ENCODE results near the gene GCHFR.

GCHFR gene

GRCh38 chr15:40759961-40760360, 3.9 kb upstream of the GCHFR start:
- TF ChIP-seq CTCF (IDR thresholded peaks at IDR 0.05; ENCODE audit: poor library complexity, severe bottlenecking) = no peak
- Histone ChIP-seq H3K4me1 (ENCODE audit: insufficient read depth, poor library complexity, severe bottlenecking) (peaks cover 21% of the 10 kb centered on the region), H3K27ac (ENCODE audit: poor library complexity, severe bottlenecking) (no peak overlapping the region), H3K27me3 (ENCODE audit: insufficient read depth, poor library complexity, severe bottlenecking) (no peaks in the 10 kb centered on the region), H3K9me3 (ENCODE audit: severe bottlenecking) (no peaks in the 10 kb centered on the region), H3K36me3 (ENCODE audit: low read depth) (no peaks in the 10 kb centered on the region), H3K4me3 (ENCODE audit: severe bottlenecking) (no peak overlapping the region)
- no peak for ATAC-seq (ENCODE audit: low read depth)
- DNase-seq (ENCODE audit: low spot score) = no peak

GRCh38 chr15:40762919-40763800, 708 bp upstream of the GCHFR start:
- DNase-seq (ENCODE audit: low spot score) (peak; percentile 95), ATAC-seq (ENCODE audit: low read depth) (peak; percentile 16)
- Histone ChIP-seq H3K27me3 (ENCODE audit: insufficient read depth, poor library complexity, severe bottlenecking) (no peaks in the 10 kb centered on the region), H3K4me3 (ENCODE audit: severe bottlenecking) (peak overlapping the region; percentile 31), H3K27ac (ENCODE audit: poor library complexity, severe bottlenecking) (peak overlapping the region; percentile 92), H3K9me3 (ENCODE audit: severe bottlenecking) (no peaks in the 10 kb centered on the region), H3K4me1 (ENCODE audit: insufficient read depth, poor library complexity, severe bottlenecking) (peaks cover 38% of the 10 kb centered on the region), H3K36me3 (ENCODE audit: low read depth) (0 out of 2 replicates have a peak, but pooled peaks cover 5% of the 10 kb centered on the region)
- no peak for TF ChIP-seq CTCF (IDR thresholded peaks at IDR 0.05; ENCODE audit: poor library complexity, severe bottlenecking)

GRCh38 chr15:40764629-40765103, 798 bp downstream of the GCHFR start:
- H3K4me1 ChIP-seq (ENCODE audit: insufficient read depth, poor library complexity, severe bottlenecking) = peaks cover 48% of the 10 kb centered on the region
- H3K36me3 ChIP-seq (ENCODE audit: low read depth) = 0 out of 2 replicates have a peak, but pooled peaks cover 5% of the 10 kb centered on the region
- no peak for TF ChIP-seq CTCF (IDR thresholded peaks at IDR 0.05; ENCODE audit: poor library complexity, severe bottlenecking)
- H3K27ac ChIP-seq (ENCODE audit: poor library complexity, severe bottlenecking) = peak overlapping the region; percentile 92
- no peak for DNase-seq (ENCODE audit: low spot score)
- no peak for ATAC-seq (ENCODE audit: low read depth)
- peak overlapping the region; percentile 31 for H3K4me3 ChIP-seq (ENCODE audit: severe bottlenecking)
- no peaks in the 10 kb centered on the region for H3K9me3 ChIP-seq (ENCODE audit: severe bottlenecking)
- no peaks in the 10 kb centered on the region for H3K27me3 ChIP-seq (ENCODE audit: insufficient read depth, poor library complexity, severe bottlenecking)

- Histone ChIP-seq H3K36me3 (ENCODE audit: low read depth) (0 out of 2 replicates have a peak, but pooled peaks cover 5% of the 10 kb centered on the region), H3K4me1 (ENCODE audit: insufficient read depth, poor library complexity, severe bottlenecking) (peaks cover 58% of the 10 kb centered on the region), H3K9me3 (ENCODE audit: severe bottlenecking) (no peaks in the 10 kb centered on the region), H3K27ac (ENCODE audit: poor library complexity, severe bottlenecking) (peak overlapping the region; percentile 92), H3K4me3 (ENCODE audit: severe bottlenecking) (no peak overlapping the region), H3K27me3 (ENCODE audit: insufficient read depth, poor library complexity, severe bottlenecking) (no peaks in the 10 kb centered on the region)
- no peak for ATAC-seq (ENCODE audit: low read depth)
- no peak for TF ChIP-seq CTCF (IDR thresholded peaks at IDR 0.05; ENCODE audit: poor library complexity, severe bottlenecking)
- DNase-seq (ENCODE audit: low spot score) = no peak
Observed at GRCh38 chr15:40766194-40766815, 2.4 kb downstream of the GCHFR start.

Data from RWPE2 (cell line).